H1 (cell line): ENCODE measurements around the gene MPDU1. TPM values are rescaled to one million over a fixed set of nuclear protein-coding genes. Genes with fewer than 3 reads are reported as not detected.

ENCODE experiments used
- BCL11A ChIP-seq, 2 experiments: IDR thresholded peaks; one replicate each; pipeline ENCODE4 v1.6.1; 2011; ENCODE audit warnings: low read depth in 2 of 2, low read length in 2 of 2, mild to moderate bottlenecking in 2 of 2
- CBX8 ChIP-seq: fragments of 300-800, 300-1000 bp; sonication (generic); IDR thresholded peaks from 2 replicates; pipeline ENCODE4 v1.7.1; 2016; ENCODE audit warnings: low read depth, low read length, borderline replicate concordance
- CTBP2 ChIP-seq: IDR thresholded peaks from 2 replicates; pipeline ENCODE4 v1.7.0; 2011; ENCODE audit warnings: borderline replicate concordance, mild to moderate bottlenecking, moderate library complexity, mixed read lengths, low read length; ENCODE audit not compliant: insufficient read depth, insufficient read length
- CTCF ChIP-seq, 3 experiments: IDR thresholded peaks; 1 replicate in 2 of 3; 2 replicates in 1 of 3; pipeline versions ENCODE4 v1.5.1 to v1.6.1; 2011; ENCODE audit warnings: low read length in 3 of 3, mild to moderate bottlenecking in 3 of 3, inconsistent platforms in 2 of 3, low read depth in 1 of 3, moderate library complexity in 1 of 3; ENCODE audit not compliant: insufficient read depth in 1 of 3; ENCODE audit errors: control extremely low read depth in 1 of 3
- FOSL1 ChIP-seq: IDR thresholded peaks from 2 replicates; pipeline ENCODE4 v1.6.1; 2011; ENCODE audit warnings: mild to moderate bottlenecking, low read depth, low read length, moderate library complexity; ENCODE audit not compliant: insufficient read depth
- GTF2F1 ChIP-seq: IDR thresholded peaks from 2 replicates; pipeline ENCODE4 v1.6.1; 2012; ENCODE audit warnings: low read depth, low read length, improper control_type of control experiment, borderline replicate concordance
- HDAC6 ChIP-seq: IDR thresholded peaks from one replicate; pipeline ENCODE4 v1.7.1; 2012; ENCODE audit warnings: low read depth, mild to moderate bottlenecking, inconsistent platforms, low read length, moderate library complexity
- POLR2AphosphoS5 ChIP-seq: IDR thresholded peaks from 2 replicates; pipeline ENCODE4 v1.6.1; 2011; ENCODE audit warnings: low read depth, low read length
- RFX5 ChIP-seq: IDR thresholded peaks from 2 replicates; pipeline ENCODE4 v1.6.1; 2011; ENCODE audit warnings: low read depth, low read length, improper control_type of control experiment, borderline replicate concordance
- SIN3A ChIP-seq, 2 experiments: IDR thresholded peaks in 1 of 2; conservative IDR thresholded peaks in 1 of 2; 2 replicates each; pipeline ENCODE4 v1.6.1; 2011 to 2012; ENCODE audit warnings: low read length in 2 of 2, improper control_type of control experiment in 1 of 2, low read depth in 1 of 2, mild to moderate bottlenecking in 1 of 2
- SIX5 ChIP-seq: IDR thresholded peaks from 2 replicates; pipeline ENCODE4 v1.6.1; 2011; ENCODE audit warnings: mild to moderate bottlenecking, low read depth, low read length
- SRF ChIP-seq: IDR thresholded peaks from 2 replicates; pipeline ENCODE4 v1.6.1; 2011; ENCODE audit warnings: mild to moderate bottlenecking, low read depth, low read length, moderate library complexity
- TBP ChIP-seq: IDR thresholded peaks from 2 replicates; pipeline ENCODE4 v1.6.1; 2011; ENCODE audit warnings: low read depth, low read length, improper control_type of control experiment
- polyA plus RNA-seq, 7 experiments: library from polyadenylated mRNA; depleted of rRNA in 3 of 7; stranded (reverse) in 5 of 7; unstranded in 2 of 7; fragments of >200 nt in 5 of 7; fragments of 200-250 nt in 2 of 7; gene quantifications; 1 replicate in 5 of 7; 2 replicates in 1 of 7; 4 replicates in 1 of 7; pipeline versions ENCODE4 v1.2.1 to v1.2.3, GENCODE V29; 2011 to 2013; ENCODE audit warnings: missing spikeins in 2 of 7, mixed read lengths in 2 of 7
- total RNA-seq: library from RNA; stranded (reverse); fragmentation: NEBNext Ultra II Directional; extraction: Animal tissue kit (Norgen Biotek cat#: 25700); gene quantifications from 2 replicates; pipeline ENCODE4 v1.2.1, GENCODE V29; 2021

Gene MPDU1
- total and polyA plus RNA-seq, 2 of the 8 experiments (the other 6 are each of a cell fraction or from before 2014, with no cell fraction given), result 63.2 to 142 TPM

GRCh38 chr17:7548585-7549400, 34.9 kb upstream of the MPDU1 start, which contains the start of gene TNFSF12 (continued):
- no peak for TF ChIP-seq BCL11A (IDR thresholded peaks at IDR 0.05; ENCODE audit: low read depth in 2 of 2, low read length in 2 of 2)
- TF ChIP-seq FOSL1, result no peak
- TF ChIP-seq SIN3A (conservative IDR thresholded peaks at IDR 0.05 in 1 of 2, IDR thresholded peaks at IDR 0.05 in 1 of 2; ENCODE audit: low read depth in 1 of 2, low read length in 2 of 2), result no peak
- peak; percentile 10 for TF ChIP-seq CTBP2
- no peak for TF ChIP-seq POLR2AphosphoS5
- no peak for TF ChIP-seq RFX5
- TF ChIP-seq TBP, result no peak
- TF ChIP-seq CBX8, result no peak
- no peak for TF ChIP-seq GTF2F1
- no peak for TF ChIP-seq CTCF (IDR thresholded peaks at IDR 0.05; ENCODE audit: control extremely low read depth in 1 of 3, insufficient read depth in 1 of 3, low read depth in 1 of 3, low read length in 3 of 3)
- no peak for TF ChIP-seq SRF
- TF ChIP-seq HDAC6, result no peak
- TF ChIP-seq SIX5, result no peak
